GM18873 (cell line): ENCODE measurements around the gene RBM12.
"Not testable (repeated sequence)": the region's sequence is repeated elsewhere in the genome, so short reads cannot be mapped to it uniquely, and the experiment has no call there.

Experiments used
- ATAC-seq: cut with Tn5 transposase; IDR thresholded peaks from one replicate; pipeline ENCODE4 v1.9.1; 2021; ENCODE audit warnings: mild to moderate bottlenecking, moderate library complexity, moderate number of reproducible peaks; ENCODE audit not compliant: unreplicated experiment, low FRiP score

Gene RBM12

GRCh38 chr20:35699127-35699956 is 34.6 kb upstream of the RBM12 start, which contains the start of the genes NFS1 and ROMO1:
Gene NFS1, minus strand, starts transcription at chr20:35699352. Its CDS starts 64 bp downstream, at chr20:35699288.
Gene ROMO1, plus strand, starts transcription at chr20:35699405. Its CDS starts 228 bp downstream, at chr20:35699633.
- ATAC-seq: no peak

GRCh38 chr20:35698298-35699126 is 33.8 kb upstream of the RBM12 start:
- ATAC-seq: no peak

GRCh38 chr20:35697696-35698297 is 33.1 kb upstream of the RBM12 start:
- no peak for ATAC-seq

- ATAC-seq: no peak
Measured at GRCh38 chr20:35695978-35696377, 31.3 kb upstream of the RBM12 start.

- ATAC-seq: no peak
Measured at GRCh38 chr20:35695245-35695749, 30.6 kb upstream of the RBM12 start.

- no peak for ATAC-seq
Measured at GRCh38 chr20:35690265-35690664, 25.6 kb upstream of the RBM12 start.

GRCh38 chr20:35686872-35687271 is 22.2 kb upstream of the RBM12 start:
- not testable (repeated sequence) for ATAC-seq

- ATAC-seq: not testable (repeated sequence)
Measured at GRCh38 chr20:35685368-35685767, 20.7 kb upstream of the RBM12 start.

GRCh38 chr20:35681960-35682359 is 17.3 kb upstream of the RBM12 start:
- ATAC-seq: no peak

- no peak for ATAC-seq
Measured at GRCh38 chr20:35680452-35681183, 15.9 kb upstream of the RBM12 start.

- ATAC-seq: no peak
Measured at GRCh38 chr20:35674921-35675320, 10.2 kb upstream of the RBM12 start.

- no peak for ATAC-seq
Measured at GRCh38 chr20:35673884-35674283, 9.2 kb upstream of the RBM12 start.

GRCh38 chr20:35669681-35670080 is 5.0 kb upstream of the RBM12 start:
- ATAC-seq: no peak

- no peak for ATAC-seq
Measured at GRCh38 chr20:35669221-35669620, 4.5 kb upstream of the RBM12 start.

GRCh38 chr20:35665949-35666288 is 1.2 kb upstream of the RBM12 start:
- no peak for ATAC-seq

- ATAC-seq: peak; percentile 25
Measured at GRCh38 chr20:35663516-35664465, 909 bp downstream of the RBM12 start.

GRCh38 chr20:35662551-35662950 is 2.1 kb downstream of the RBM12 start:
- ATAC-seq: no peak

- ATAC-seq: no peak
Measured at GRCh38 chr20:35661908-35662307, 2.8 kb downstream of the RBM12 start.

- no peak for ATAC-seq
Measured at GRCh38 chr20:35661053-35661452, 3.6 kb downstream of the RBM12 start.
